Astrocyte (in vitro differentiated cells and primary cell): Measurements from ENCODE around the gene SLAMF7.

Experiments used
- EZH2 ChIP-seq: IDR thresholded peaks from 2 replicates; pipeline ENCODE4 v1.6.1; 2012; ENCODE audit warnings: mild to moderate bottlenecking, low read length, inconsistent platforms; ENCODE audit not compliant: insufficient read depth
- TF ChIP-seq, protein P1 (sequence below): IDR thresholded peaks from 2 replicates; pipeline ENCODE4 v1.5.1; 2011; ENCODE audit warnings: low read depth, mild to moderate bottlenecking, inconsistent platforms, low read length, moderate library complexity; ENCODE audit not compliant: insufficient read depth

- TF ChIP-seq, protein P1, sequence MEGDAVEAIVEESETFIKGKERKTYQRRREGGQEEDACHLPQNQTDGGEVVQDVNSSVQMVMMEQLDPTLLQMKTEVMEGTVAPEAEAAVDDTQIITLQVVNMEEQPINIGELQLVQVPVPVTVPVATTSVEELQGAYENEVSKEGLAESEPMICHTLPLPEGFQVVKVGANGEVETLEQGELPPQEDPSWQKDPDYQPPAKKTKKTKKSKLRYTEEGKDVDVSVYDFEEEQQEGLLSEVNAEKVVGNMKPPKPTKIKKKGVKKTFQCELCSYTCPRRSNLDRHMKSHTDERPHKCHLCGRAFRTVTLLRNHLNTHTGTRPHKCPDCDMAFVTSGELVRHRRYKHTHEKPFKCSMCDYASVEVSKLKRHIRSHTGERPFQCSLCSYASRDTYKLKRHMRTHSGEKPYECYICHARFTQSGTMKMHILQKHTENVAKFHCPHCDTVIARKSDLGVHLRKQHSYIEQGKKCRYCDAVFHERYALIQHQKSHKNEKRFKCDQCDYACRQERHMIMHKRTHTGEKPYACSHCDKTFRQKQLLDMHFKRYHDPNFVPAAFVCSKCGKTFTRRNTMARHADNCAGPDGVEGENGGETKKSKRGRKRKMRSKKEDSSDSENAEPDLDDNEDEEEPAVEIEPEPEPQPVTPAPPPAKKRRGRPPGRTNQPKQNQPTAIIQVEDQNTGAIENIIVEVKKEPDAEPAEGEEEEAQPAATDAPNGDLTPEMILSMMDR = no peak
- TF ChIP-seq EZH2 = no peak
These were observed 39.9 kb downstream of the SLAMF7 start for GRCh38 chr1:160778976-160779375.
